GM12891 (cell line): ENCODE measurements around the gene MYL6B.

Source experiments
- POLR2A ChIP-seq: IDR thresholded peaks from 2 replicates; pipeline ENCODE4 v1.6.1; 2011; ENCODE audit warnings: low read depth, low read length, control low read depth
- POLR2AphosphoS5 ChIP-seq: IDR thresholded peaks from 2 replicates; pipeline ENCODE4 v1.6.1; 2011; ENCODE audit warnings: low read depth, low read length, control low read depth
- POU2F2 ChIP-seq: IDR thresholded peaks from 2 replicates; pipeline ENCODE4 v1.6.1; 2011; ENCODE audit warnings: low read depth, mild to moderate bottlenecking, control low read depth, low read length, moderate library complexity

- TF ChIP-seq POLR2A (no peak), POU2F2 (no peak), POLR2AphosphoS5 (no peak)
Measured at GRCh38 chr12:56115329-56115728, 37.1 kb upstream of the MYL6B start.
